Loucy (cell line): ENCODE data around the gene ALKBH1.

Source experiments
- EZH2phosphoT487 ChIP-seq: fragments of 200-600 bp; IDR thresholded peaks from 2 replicates; pipeline ENCODE4 v1.6.1; 2018; ENCODE audit warnings: antibody characterized with exemption, mild to moderate bottlenecking, moderate library complexity, borderline replicate concordance
- TF ChIP-seq, protein P1 (sequence below): fragments of 200-600 bp; sonication (generic); conservative IDR thresholded peaks from 2 replicates; pipeline ENCODE4 v1.5.1; 2014; ENCODE audit warnings: mild to moderate bottlenecking, antibody characterized with exemption, low read length

DNA sequence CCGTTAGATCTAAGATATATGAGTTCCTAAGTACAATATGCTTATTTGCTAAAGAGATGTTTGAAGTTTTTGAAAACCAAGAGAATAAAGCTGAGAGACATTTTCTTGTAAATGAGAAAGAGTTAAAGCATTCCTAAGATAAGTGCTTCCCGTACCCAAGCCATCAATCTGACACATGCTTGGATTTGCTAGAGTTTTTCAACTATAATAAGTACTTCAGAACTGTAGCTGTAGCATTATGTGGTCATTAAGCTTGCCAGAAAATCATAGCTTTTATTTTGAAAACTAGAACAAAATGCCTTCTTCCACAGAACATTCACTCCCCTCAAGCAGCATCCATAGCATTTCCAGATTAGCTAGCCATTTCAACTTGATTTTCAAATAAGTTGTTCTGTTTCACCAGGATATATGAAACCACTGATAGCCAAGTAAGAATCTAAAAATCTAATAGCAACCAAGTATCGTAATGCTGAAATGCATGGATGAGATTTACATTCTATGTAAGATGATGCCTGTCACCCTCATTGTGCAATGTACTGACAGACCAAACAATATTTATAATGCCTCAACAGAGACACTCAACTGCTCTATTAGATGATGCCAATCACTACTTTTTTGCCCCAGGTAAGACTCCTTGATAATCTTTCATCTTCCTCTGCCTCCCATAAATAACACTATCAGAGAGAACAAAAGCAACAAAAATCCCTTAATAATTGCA is 45.1 kb upstream of the ALKBH1 start:
- TF ChIP-seq, protein P1, sequence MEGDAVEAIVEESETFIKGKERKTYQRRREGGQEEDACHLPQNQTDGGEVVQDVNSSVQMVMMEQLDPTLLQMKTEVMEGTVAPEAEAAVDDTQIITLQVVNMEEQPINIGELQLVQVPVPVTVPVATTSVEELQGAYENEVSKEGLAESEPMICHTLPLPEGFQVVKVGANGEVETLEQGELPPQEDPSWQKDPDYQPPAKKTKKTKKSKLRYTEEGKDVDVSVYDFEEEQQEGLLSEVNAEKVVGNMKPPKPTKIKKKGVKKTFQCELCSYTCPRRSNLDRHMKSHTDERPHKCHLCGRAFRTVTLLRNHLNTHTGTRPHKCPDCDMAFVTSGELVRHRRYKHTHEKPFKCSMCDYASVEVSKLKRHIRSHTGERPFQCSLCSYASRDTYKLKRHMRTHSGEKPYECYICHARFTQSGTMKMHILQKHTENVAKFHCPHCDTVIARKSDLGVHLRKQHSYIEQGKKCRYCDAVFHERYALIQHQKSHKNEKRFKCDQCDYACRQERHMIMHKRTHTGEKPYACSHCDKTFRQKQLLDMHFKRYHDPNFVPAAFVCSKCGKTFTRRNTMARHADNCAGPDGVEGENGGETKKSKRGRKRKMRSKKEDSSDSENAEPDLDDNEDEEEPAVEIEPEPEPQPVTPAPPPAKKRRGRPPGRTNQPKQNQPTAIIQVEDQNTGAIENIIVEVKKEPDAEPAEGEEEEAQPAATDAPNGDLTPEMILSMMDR, result no peak
- TF ChIP-seq EZH2phosphoT487, result no peak
